ENCODE measurements around the gene THSD7B. TPM values are rescaled to one million over a fixed set of nuclear protein-coding genes. Genes with fewer than 3 reads are reported as not detected.

The THSD7B gene
- total and polyA plus RNA-seq, 2 of the 13 experiments (the other 11 are each of a cell fraction or from before 2014, with no cell fraction given), result 0.02 TPM; not detected in 1

DNA sequence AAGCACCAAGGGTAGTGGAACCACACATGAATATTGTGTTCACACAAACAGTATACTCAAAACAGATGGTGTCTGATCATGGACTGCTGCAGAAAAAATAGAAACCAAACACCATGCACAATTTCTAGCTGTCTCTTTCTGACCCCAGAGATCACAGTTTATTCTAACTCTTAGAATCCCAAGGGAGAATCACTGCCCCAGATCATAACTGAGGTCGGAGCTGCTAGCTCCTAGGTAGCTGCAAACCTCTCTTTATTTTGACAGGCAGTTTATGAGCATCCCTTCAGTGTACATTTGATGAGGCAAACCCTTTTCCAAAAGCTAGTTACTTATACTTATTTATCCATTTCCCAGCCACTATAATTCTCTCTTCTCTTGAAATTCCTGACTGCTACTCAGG, 759.8 kb downstream of the THSD7B start:
- no peak for ATAC-seq
- no peak for DNase-seq (ENCODE audit: low spot score)
- ChIA-PET CTCF (ENCODE audit: low intra/inter-chr PET ratio, low total read pairs) (no interaction called here), POLR2A (no interaction called here)
- H3K4me1 ChIP-seq (ENCODE audit: insufficient read depth, low read length), result no peaks in the 10 kb centered on the region
- H3K36me3 ChIP-seq (replicated peaks in 1 of 2; ENCODE audit: control insufficient read depth in 1 of 2, insufficient read depth in 2 of 2, low read length in 2 of 2), result no peaks in the 10 kb centered on the region
- no TSS peak for BruUV-seq (replicated peaks)
- 0% methylated on average over 1 of the region's 1 CpG for WGBS (ENCODE audit: low lambda C conversion rate)
- H3K4me3 ChIP-seq (replicated peaks in 1 of 3; ENCODE audit: insufficient read depth in 1 of 3, low read depth in 2 of 3, low read length in 3 of 3), result no peak overlapping the region
- no peak for FAIRE-seq
- no peak for TF ChIP-seq FOXO1 (CRISPR knock-in tag; IDR thresholded peaks at IDR 0.05)
- no peak for TF ChIP-seq HMG20B (CRISPR knock-in tag; conservative IDR thresholded peaks at IDR 0.05)
- no peak for TF ChIP-seq MIER3 (CRISPR knock-in tag; IDR thresholded peaks at IDR 0.05; ENCODE audit: borderline replicate concordance)
- TF ChIP-seq, protein P1, sequence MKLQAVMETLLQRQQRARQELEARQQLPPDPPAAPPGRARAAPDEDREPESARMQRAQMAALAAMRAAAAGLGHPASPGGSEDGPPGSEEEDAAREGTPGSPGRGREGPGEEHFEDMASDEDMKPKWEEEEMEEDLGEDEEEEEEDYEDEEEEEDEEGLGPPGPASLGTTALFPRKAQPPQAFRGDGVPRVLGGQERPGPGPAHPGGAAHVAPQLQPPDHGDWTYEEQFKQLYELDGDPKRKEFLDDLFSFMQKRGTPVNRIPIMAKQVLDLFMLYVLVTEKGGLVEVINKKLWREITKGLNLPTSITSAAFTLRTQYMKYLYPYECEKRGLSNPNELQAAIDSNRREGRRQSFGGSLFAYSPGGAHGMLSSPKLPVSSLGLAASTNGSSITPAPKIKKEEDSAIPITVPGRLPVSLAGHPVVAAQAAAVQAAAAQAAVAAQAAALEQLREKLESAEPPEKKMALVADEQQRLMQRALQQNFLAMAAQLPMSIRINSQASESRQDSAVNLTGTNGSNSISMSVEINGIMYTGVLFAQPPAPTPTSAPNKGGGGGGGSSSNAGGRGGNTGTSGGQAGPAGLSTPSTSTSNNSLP (IDR thresholded peaks at IDR 0.05; ENCODE audit: low read depth, low read length), result no peak
- TF ChIP-seq, protein P2, sequence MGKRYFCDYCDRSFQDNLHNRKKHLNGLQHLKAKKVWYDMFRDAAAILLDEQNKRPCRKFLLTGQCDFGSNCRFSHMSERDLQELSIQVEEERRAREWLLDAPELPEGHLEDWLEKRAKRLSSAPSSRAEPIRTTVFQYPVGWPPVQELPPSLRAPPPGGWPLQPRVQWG (CRISPR knock-in tag; IDR thresholded peaks at IDR 0.05; ENCODE audit: borderline replicate concordance, low read depth), result no peak
- TF ChIP-seq, protein P3, sequence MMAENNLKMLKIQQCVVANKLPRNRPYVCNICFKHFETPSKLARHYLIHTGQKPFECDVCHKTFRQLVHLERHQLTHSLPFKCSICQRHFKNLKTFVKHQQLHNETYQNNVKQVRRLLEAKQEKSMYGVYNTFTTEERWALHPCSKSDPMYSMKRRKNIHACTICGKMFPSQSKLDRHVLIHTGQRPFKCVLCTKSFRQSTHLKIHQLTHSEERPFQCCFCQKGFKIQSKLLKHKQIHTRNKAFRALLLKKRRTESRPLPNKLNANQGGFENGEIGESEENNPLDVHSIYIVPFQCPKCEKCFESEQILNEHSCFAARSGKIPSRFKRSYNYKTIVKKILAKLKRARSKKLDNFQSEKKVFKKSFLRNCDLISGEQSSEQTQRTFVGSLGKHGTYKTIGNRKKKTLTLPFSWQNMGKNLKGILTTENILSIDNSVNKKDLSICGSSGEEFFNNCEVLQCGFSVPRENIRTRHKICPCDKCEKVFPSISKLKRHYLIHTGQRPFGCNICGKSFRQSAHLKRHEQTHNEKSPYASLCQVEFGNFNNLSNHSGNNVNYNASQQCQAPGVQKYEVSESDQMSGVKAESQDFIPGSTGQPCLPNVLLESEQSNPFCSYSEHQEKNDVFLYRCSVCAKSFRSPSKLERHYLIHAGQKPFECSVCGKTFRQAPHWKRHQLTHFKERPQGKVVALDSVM (CRISPR knock-in tag; IDR thresholded peaks at IDR 0.05), result no peak
- TF ChIP-seq, protein P4, sequence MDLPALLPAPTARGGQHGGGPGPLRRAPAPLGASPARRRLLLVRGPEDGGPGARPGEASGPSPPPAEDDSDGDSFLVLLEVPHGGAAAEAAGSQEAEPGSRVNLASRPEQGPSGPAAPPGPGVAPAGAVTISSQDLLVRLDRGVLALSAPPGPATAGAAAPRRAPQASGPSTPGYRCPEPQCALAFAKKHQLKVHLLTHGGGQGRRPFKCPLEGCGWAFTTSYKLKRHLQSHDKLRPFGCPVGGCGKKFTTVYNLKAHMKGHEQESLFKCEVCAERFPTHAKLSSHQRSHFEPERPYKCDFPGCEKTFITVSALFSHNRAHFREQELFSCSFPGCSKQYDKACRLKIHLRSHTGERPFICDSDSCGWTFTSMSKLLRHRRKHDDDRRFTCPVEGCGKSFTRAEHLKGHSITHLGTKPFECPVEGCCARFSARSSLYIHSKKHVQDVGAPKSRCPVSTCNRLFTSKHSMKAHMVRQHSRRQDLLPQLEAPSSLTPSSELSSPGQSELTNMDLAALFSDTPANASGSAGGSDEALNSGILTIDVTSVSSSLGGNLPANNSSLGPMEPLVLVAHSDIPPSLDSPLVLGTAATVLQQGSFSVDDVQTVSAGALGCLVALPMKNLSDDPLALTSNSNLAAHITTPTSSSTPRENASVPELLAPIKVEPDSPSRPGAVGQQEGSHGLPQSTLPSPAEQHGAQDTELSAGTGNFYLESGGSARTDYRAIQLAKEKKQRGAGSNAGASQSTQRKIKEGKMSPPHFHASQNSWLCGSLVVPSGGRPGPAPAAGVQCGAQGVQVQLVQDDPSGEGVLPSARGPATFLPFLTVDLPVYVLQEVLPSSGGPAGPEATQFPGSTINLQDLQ (CRISPR knock-in tag; IDR thresholded peaks at IDR 0.05), result no peak
- no peak for TF ChIP-seq YEATS2 (CRISPR knock-in tag; IDR thresholded peaks at IDR 0.05; ENCODE audit: borderline replicate concordance)
- H4K20me1 ChIP-seq (ENCODE audit: insufficient read depth, low read length), result no peaks in the 10 kb centered on the region
- no peak overlapping the region for H3K9ac ChIP-seq (ENCODE audit: insufficient read depth, low read depth, low read length)
- H3K27ac ChIP-seq (ENCODE audit: extremely low read length, insufficient read depth, low read length), result no peak overlapping the region
- H3K4me2 ChIP-seq (ENCODE audit: low read depth, low read length), result no peak overlapping the region
- H3K9me3 ChIP-seq (ENCODE audit: low read length), result no peaks in the 10 kb centered on the region
- in situ Hi-C loops (cut with HindIII; ENCODE audit: extremely low pct_ligation_motif_present, low pct_unique_long_range_greater_than_20kb) (no loop called here), intact Hi-C loops (cut with micrococcal nuclease; ENCODE audit: unreplicated experiment) (no loop called here)
- no peak overlapping the region for H2AFZ ChIP-seq (ENCODE audit: low read length)
- no peaks in the 10 kb centered on the region for H3K79me2 ChIP-seq (ENCODE audit: insufficient read depth, low read length)
- no peaks in the 10 kb centered on the region for H3K27me3 ChIP-seq (ENCODE audit: control insufficient read depth in 1 of 2, insufficient read depth in 2 of 2, low read length in 2 of 2)

Data from HepG2 (cell line).